ENCODE measurements around the gene DDX1. TPM values are rescaled to one million over a fixed set of nuclear protein-coding genes. Genes with fewer than 3 reads are reported as not detected.
"Not testable (repeated sequence)": the region's sequence is repeated elsewhere in the genome, so short reads cannot be mapped to it uniquely, and the experiment has no call there.

Gene DDX1
- total RNA-seq, 1 donor from 2014 or later, result 99.7 TPM

- DNase-seq, result no peak
Measured at GRCh38 chr2:15595936-15596335, 4.3 kb downstream of the DDX1 start.

- DNase-seq, result no peak
Measured at GRCh38 chr2:15596350-15596749, 4.7 kb downstream of the DDX1 start.

GRCh38 chr2:15596968-15597367 lies 5.3 kb downstream of the DDX1 start:
- DNase-seq, result no peak

GRCh38 chr2:15599994-15600393 lies 8.3 kb downstream of the DDX1 start:
- DNase-seq, result no peak

GRCh38 chr2:15601681-15602080 lies 10.0 kb downstream of the DDX1 start:
- no peak for DNase-seq

GRCh38 chr2:15602393-15602792 lies 10.7 kb downstream of the DDX1 start:
- no peak for DNase-seq

- no peak for DNase-seq
Measured at GRCh38 chr2:15603044-15603765, 11.5 kb downstream of the DDX1 start.

- DNase-seq, result no peak
Measured at GRCh38 chr2:15603948-15604347, 12.3 kb downstream of the DDX1 start.

- no peak for DNase-seq
Measured at GRCh38 chr2:15605721-15606120, 14.1 kb downstream of the DDX1 start.

- DNase-seq, result no peak
Measured at GRCh38 chr2:15606481-15607441, 15.1 kb downstream of the DDX1 start.

- DNase-seq, result no peak
Measured at GRCh38 chr2:15607709-15608391, 16.2 kb downstream of the DDX1 start.

GRCh38 chr2:15608392-15608761 lies 16.7 kb downstream of the DDX1 start:
- DNase-seq, result no peak

- DNase-seq, result no peak
Measured at GRCh38 chr2:15609341-15610042, 17.8 kb downstream of the DDX1 start.

- no peak for DNase-seq
Measured at GRCh38 chr2:15610430-15610952, 18.8 kb downstream of the DDX1 start.

GRCh38 chr2:15612101-15612500 lies 20.4 kb downstream of the DDX1 start:
- DNase-seq, result not testable (repeated sequence)

- no peak for DNase-seq
Measured at GRCh38 chr2:15613736-15614429, 22.2 kb downstream of the DDX1 start.

- DNase-seq, result no peak
Measured at GRCh38 chr2:15614545-15615300, 23.1 kb downstream of the DDX1 start.

GRCh38 chr2:15615301-15615920 lies 23.7 kb downstream of the DDX1 start:
- no peak for DNase-seq

GRCh38 chr2:15616429-15616828 lies 24.8 kb downstream of the DDX1 start:
- DNase-seq, result no peak
